Activated T-helper 2 cell treated with anti-CD3 and anti-CD28 coated beads, Interferon-gamma antibody, Interleukin-2, Interleukin-4, amounts not matched to agents 10 μg/mL and 5 μg/mL and 100 μg/mL, durations not matched to agents 14 hours and 24 hours and 36 hours (primary cell): ENCODE results near the gene LIMA1. TPM values are rescaled to one million over a fixed set of nuclear protein-coding genes. Genes with fewer than 3 reads are reported as not detected.

Experiments
- DNase-seq: peaks from one replicate; pipeline ENCODE4 v3.0.0; 2021; ENCODE audit warnings: low spot score
- H3K27ac Mint-ChIP-seq: one replicate; pipeline ENCODE4 v1.8.0; 2021; ENCODE audit warnings: mixed read lengths
- H3K27me3 Mint-ChIP-seq: one replicate; pipeline ENCODE4 v1.8.0; 2021; ENCODE audit warnings: low read depth, mixed read lengths
- H3K36me3 Mint-ChIP-seq: one replicate; pipeline ENCODE4 v1.8.0; 2021; ENCODE audit warnings: low read depth, mixed read lengths
- H3K4me1 Mint-ChIP-seq: one replicate; pipeline ENCODE4 v1.8.0; 2021; ENCODE audit warnings: low read depth, mixed read lengths
- H3K4me3 Mint-ChIP-seq: one replicate; pipeline ENCODE4 v1.8.0; 2021; ENCODE audit warnings: low read depth, mild to moderate bottlenecking, moderate library complexity, mixed read lengths
- H3K9me3 Mint-ChIP-seq: one replicate; pipeline ENCODE4 v1.8.0; 2021; ENCODE audit warnings: mixed read lengths
- intact Hi-C: fragments of 100-400 bp; cut with micrococcal nuclease; formaldehyde crosslinking; loops from one replicate; pipeline ENCODE4 v1.15.1; 2023
- total RNA-seq: library from RNA; stranded (reverse); gene quantifications from 2 replicates; pipeline ENCODE4 v1.2.3, GENCODE V29; 2022

LIMA1 gene
- total RNA-seq, 1 donor from 2014 or later, result 333 TPM

- Mint-ChIP-seq H3K4me3 (no peak overlapping the region), H3K36me3 (peaks cover 36% of the 10 kb centered on the region), H3K27me3 (no peaks in the 10 kb centered on the region), H3K27ac (peak overlapping the region; percentile 3), H3K4me1 (peaks cover 43% of the 10 kb centered on the region), H3K9me3 (no peaks in the 10 kb centered on the region)
- DNase-seq, result no peak
- intact Hi-C loops, result loop anchor here (10.0 kb wide), 1 partner anchor 295 kb away; no protein-coding TSS in a partner anchor
These were observed 43.1 kb downstream of the LIMA1 start for GRCh38 chr12:50240096-50240791.

- intact Hi-C loops, result no loop called here
- no peak overlapping the region for H3K4me3 Mint-ChIP-seq
- H3K9me3 Mint-ChIP-seq, result no peaks in the 10 kb centered on the region
- no peaks in the 10 kb centered on the region for H3K27me3 Mint-ChIP-seq
- no peak for DNase-seq
- H3K4me1 Mint-ChIP-seq, result peaks cover 38% of the 10 kb centered on the region
- no peak overlapping the region for H3K27ac Mint-ChIP-seq
- H3K36me3 Mint-ChIP-seq, result peaks cover 31% of the 10 kb centered on the region
These were observed 43.9 kb downstream of the LIMA1 start for GRCh38 chr12:50239355-50239891.

- H3K27me3 Mint-ChIP-seq, result no peaks in the 10 kb centered on the region
- H3K4me3 Mint-ChIP-seq, result no peak overlapping the region
- H3K36me3 Mint-ChIP-seq, result peaks cover 25% of the 10 kb centered on the region
- intact Hi-C loops, result no loop called here
- peak overlapping the region; percentile 50 for H3K27ac Mint-ChIP-seq
- no peak for DNase-seq
- peaks cover 17% of the 10 kb centered on the region for H3K4me1 Mint-ChIP-seq
- no peaks in the 10 kb centered on the region for H3K9me3 Mint-ChIP-seq
These were observed 49.0 kb downstream of the LIMA1 start for GRCh38 chr12:50234347-50234746.

GRCh38 chr12:50232771-50233209 is 50.5 kb downstream of the LIMA1 start:
- intact Hi-C loops, result no loop called here
- Mint-ChIP-seq H3K9me3 (no peaks in the 10 kb centered on the region), H3K27me3 (no peaks in the 10 kb centered on the region), H3K36me3 (peaks cover 24% of the 10 kb centered on the region), H3K4me3 (no peak overlapping the region), H3K4me1 (peaks cover 13% of the 10 kb centered on the region), H3K27ac (peak overlapping the region; percentile 8)
- no peak for DNase-seq

GRCh38 chr12:50232206-50232605 is 51.1 kb downstream of the LIMA1 start:
- intact Hi-C loops, result no loop called here
- Mint-ChIP-seq H3K4me1 (peaks cover 13% of the 10 kb centered on the region), H3K9me3 (no peaks in the 10 kb centered on the region), H3K36me3 (peaks cover 24% of the 10 kb centered on the region), H3K4me3 (no peak overlapping the region), H3K27me3 (no peaks in the 10 kb centered on the region), H3K27ac (no peak overlapping the region)
- no peak for DNase-seq

- intact Hi-C loops, result no loop called here
- peaks cover 13% of the 10 kb centered on the region for H3K4me1 Mint-ChIP-seq
These were observed 52.0 kb downstream of the LIMA1 start for GRCh38 chr12:50231346-50231745.

GRCh38 chr12:50230217-50230616 is 53.1 kb downstream of the LIMA1 start:
- Mint-ChIP-seq H3K4me3 (no peak overlapping the region), H3K27ac (no peak overlapping the region), H3K9me3 (no peaks in the 10 kb centered on the region), H3K27me3 (no peaks in the 10 kb centered on the region), H3K4me1 (peaks cover 13% of the 10 kb centered on the region), H3K36me3 (peaks cover 19% of the 10 kb centered on the region)
- intact Hi-C loops, result no loop called here
- no peak for DNase-seq

More at GRCh38 chr12:50231346-50231745, 52.0 kb downstream of the LIMA1 start:
- no peaks in the 10 kb centered on the region for H3K9me3 Mint-ChIP-seq
- H3K27me3 Mint-ChIP-seq, result no peaks in the 10 kb centered on the region
- no peak overlapping the region for H3K4me3 Mint-ChIP-seq
- DNase-seq, result no peak
- no peak overlapping the region for H3K27ac Mint-ChIP-seq
- peaks cover 19% of the 10 kb centered on the region for H3K36me3 Mint-ChIP-seq

GRCh38 chr12:50224026-50224692 is 59.2 kb downstream of the LIMA1 start:
- H3K4me1 Mint-ChIP-seq, result peaks cover 18% of the 10 kb centered on the region
- H3K27ac Mint-ChIP-seq, result peak overlapping the region; percentile 62
- peaks cover 17% of the 10 kb centered on the region for H3K36me3 Mint-ChIP-seq
- peak; percentile 45 for DNase-seq
- H3K4me3 Mint-ChIP-seq, result peak overlapping the region; percentile 53
- intact Hi-C loops, result loop anchor here (5.0 kb wide), 1 partner anchor 178 kb away; the partner anchor contains the start of gene LARP4
- no peaks in the 10 kb centered on the region for H3K9me3 Mint-ChIP-seq
- H3K27me3 Mint-ChIP-seq, result no peaks in the 10 kb centered on the region

- H3K27ac Mint-ChIP-seq, result no peak overlapping the region
- H3K4me1 Mint-ChIP-seq, result peaks cover 28% of the 10 kb centered on the region
- no peaks in the 10 kb centered on the region for H3K9me3 Mint-ChIP-seq
- no peak for DNase-seq
- H3K36me3 Mint-ChIP-seq, result peaks cover 31% of the 10 kb centered on the region
- no peak overlapping the region for H3K4me3 Mint-ChIP-seq
- no peaks in the 10 kb centered on the region for H3K27me3 Mint-ChIP-seq
- intact Hi-C loops, result loop anchor here (1.0 to 5.0 kb wide), 3 partner anchors 25 to 180 kb away; partner anchors contain the start of genes CERS5 and LARP4
These were observed 61.0 kb downstream of the LIMA1 start for GRCh38 chr12:50222275-50222783.

GRCh38 chr12:50221228-50222008 is 61.9 kb downstream of the LIMA1 start:
- DNase-seq, result no peak
- Mint-ChIP-seq H3K27me3 (no peaks in the 10 kb centered on the region), H3K4me1 (peaks cover 33% of the 10 kb centered on the region), H3K9me3 (no peaks in the 10 kb centered on the region), H3K36me3 (peaks cover 39% of the 10 kb centered on the region), H3K4me3 (no peak overlapping the region), H3K27ac (no peak overlapping the region)
- intact Hi-C loops, result loop anchor here (1.0 to 5.0 kb wide), 3 partner anchors 26 to 181 kb away; partner anchors contain the start of genes CERS5 and LARP4

- H3K36me3 Mint-ChIP-seq, result peaks cover 44% of the 10 kb centered on the region
- peak; percentile 39 for DNase-seq
- H3K4me3 Mint-ChIP-seq, result no peak overlapping the region
- no peak overlapping the region for H3K27ac Mint-ChIP-seq
- H3K9me3 Mint-ChIP-seq, result no peaks in the 10 kb centered on the region
- no peaks in the 10 kb centered on the region for H3K27me3 Mint-ChIP-seq
- intact Hi-C loops, result loop anchor here (1.0 to 5.0 kb wide), 3 partner anchors 33 to 182 kb away; partner anchors contain the start of genes LARP4 and LIMA1
- peaks cover 38% of the 10 kb centered on the region for H3K4me1 Mint-ChIP-seq
These were observed 62.8 kb downstream of the LIMA1 start for GRCh38 chr12:50220363-50220995.

- Mint-ChIP-seq H3K36me3 (peaks cover 51% of the 10 kb centered on the region), H3K9me3 (no peaks in the 10 kb centered on the region), H3K4me1 (peaks cover 44% of the 10 kb centered on the region), H3K4me3 (no peak overlapping the region), H3K27ac (peak overlapping the region; percentile 65), H3K27me3 (no peaks in the 10 kb centered on the region)
- intact Hi-C loops, result no loop called here
- DNase-seq, result no peak
These were observed 63.8 kb downstream of the LIMA1 start for GRCh38 chr12:50219544-50219943.
